Naive thymus-derived CD4-positive, alpha-beta T cell (primary cell): Measurements from ENCODE around the gene DLG2. TPM values are rescaled to one million over a fixed set of nuclear protein-coding genes. Genes with fewer than 3 reads are reported as not detected.
"Not testable (repeated sequence)": the region's sequence is repeated elsewhere in the genome, so short reads cannot be mapped to it uniquely, and the experiment has no call there.

ENCODE experiments used
- ATAC-seq: fragments of 150-1000 bp; cut with Tn5 transposase; 2 replicates; pipeline ENCODE4 v1.10.0; 2021; ENCODE audit warnings: mild to moderate bottlenecking, moderate library complexity
- CTCF ChIA-PET: fragments of 350-600 bp; sonication (Branson Sonifier 250); formaldehyde crosslinking; loops from one replicate; lab custom pipeline; 2021; ENCODE audit warnings: antibody characterized with exemption; lab: Charles Lee
- POLR2A ChIA-PET: fragments of 350-600 bp; sonication (Branson Sonifier 250); formaldehyde crosslinking; loops from one replicate; lab custom pipeline; 2021; ENCODE audit warnings: antibody characterized with exemption, inconsistent platforms; lab: Charles Lee
- DNase-seq, 9 donors: peaks; one replicate each; pipeline versions ENCODE4 v3.0.0 to v3.0.0-alpha.2; 2020 to 2022; ENCODE audit warnings: mixed read lengths in 1 of 9
- H3K27ac ChIP-seq: one replicate; pipeline ENCODE4 v1.7.0; 2013; ENCODE audit warnings: mild to moderate bottlenecking, low read depth, low read length, moderate library complexity
- H3K27me3 ChIP-seq, 2 donors: one replicate each; pipeline ENCODE4 v1.7.0; 2013; ENCODE audit warnings: low read length in 2 of 2, mild to moderate bottlenecking in 2 of 2, moderate library complexity in 2 of 2; ENCODE audit not compliant: control insufficient read depth in 2 of 2, insufficient read depth in 2 of 2
- H3K36me3 ChIP-seq, 3 experiments: 1 replicate in 2 of 3; 2 replicates in 1 of 3; pipeline ENCODE4 v1.7.0; 2013; ENCODE audit warnings: low read length in 3 of 3, mild to moderate bottlenecking in 3 of 3, moderate library complexity in 1 of 3; ENCODE audit not compliant: insufficient read depth in 3 of 3, control insufficient read depth in 2 of 3
- H3K4me1 ChIP-seq, 2 donors: one replicate each; pipeline ENCODE4 v1.7.0; 2013; ENCODE audit warnings: low read length in 2 of 2, mild to moderate bottlenecking in 2 of 2, moderate library complexity in 1 of 2; ENCODE audit not compliant: control insufficient read depth in 2 of 2, insufficient read depth in 2 of 2
- H3K4me3 ChIP-seq: 2 replicates; pipeline ENCODE4 v1.7.0; 2013; ENCODE audit warnings: mild to moderate bottlenecking, low read length
- H3K9me3 ChIP-seq, 3 experiments: 1 replicate in 2 of 3; 2 replicates in 1 of 3; pipeline ENCODE4 v1.7.0; 2013; ENCODE audit warnings: low read length in 3 of 3; ENCODE audit not compliant: control insufficient read depth in 2 of 3
- H3K27ac Mint-ChIP-seq, 9 donors: one replicate each; pipeline ENCODE4 v1.8.0; 2020 to 2022; ENCODE audit warnings: mixed read lengths in 9 of 9, mild to moderate bottlenecking in 8 of 9, moderate library complexity in 5 of 9, inconsistent platforms in 2 of 9
- H3K27me3 Mint-ChIP-seq, 5 donors: one replicate each; pipeline ENCODE4 v1.8.0; 2021 to 2022; ENCODE audit warnings: mixed read lengths in 5 of 5, mild to moderate bottlenecking in 1 of 5
- H3K36me3 Mint-ChIP-seq, 5 donors: one replicate each; pipeline ENCODE4 v1.8.0; 2020 to 2022; ENCODE audit warnings: mixed read lengths in 5 of 5, mild to moderate bottlenecking in 3 of 5, inconsistent platforms in 1 of 5
- H3K4me1 Mint-ChIP-seq, 7 donors: one replicate each; pipeline ENCODE4 v1.8.0; 2020 to 2022; ENCODE audit warnings: mixed read lengths in 7 of 7, mild to moderate bottlenecking in 3 of 7, inconsistent platforms in 1 of 7
- H3K4me3 Mint-ChIP-seq, 10 donors: one replicate each; pipeline ENCODE4 v1.8.0; 2020 to 2022; ENCODE audit warnings: mild to moderate bottlenecking in 10 of 10, mixed read lengths in 10 of 10, moderate library complexity in 6 of 10, inconsistent platforms in 2 of 10
- H3K9me3 Mint-ChIP-seq, 11 donors: one replicate each; pipeline ENCODE4 v1.8.0; 2020 to 2022; ENCODE audit warnings: mixed read lengths in 11 of 11, mild to moderate bottlenecking in 4 of 11, inconsistent platforms in 1 of 11, moderate library complexity in 1 of 11
- intact Hi-C, 2 donors: fragments of 100-400 bp; cut with micrococcal nuclease; formaldehyde crosslinking; loops; one replicate each; pipeline ENCODE4 v1.15.1; 2023
- polyA plus RNA-seq, 2 donors: library from polyadenylated mRNA; unstranded; fragments of 300-500 nt; fragmentation: Illumina TruSeq; gene quantifications; one replicate each; pipeline ENCODE4 v1.2.3, GENCODE V29; 2021
- total RNA-seq, 6 experiments: library from RNA in 5 of 6; stranded (reverse) in 5 of 6; gene quantifications; 1 replicate in 5 of 6; 2 replicates in 1 of 6; pipeline ENCODE4 v1.2.3 and lab custom pipeline; 2021 to 2026

Gene DLG2
- total and polyA plus RNA-seq, 7 experiments from 2014 or later = 0.64 to 6.1 (median 3.7) TPM

DNA sequence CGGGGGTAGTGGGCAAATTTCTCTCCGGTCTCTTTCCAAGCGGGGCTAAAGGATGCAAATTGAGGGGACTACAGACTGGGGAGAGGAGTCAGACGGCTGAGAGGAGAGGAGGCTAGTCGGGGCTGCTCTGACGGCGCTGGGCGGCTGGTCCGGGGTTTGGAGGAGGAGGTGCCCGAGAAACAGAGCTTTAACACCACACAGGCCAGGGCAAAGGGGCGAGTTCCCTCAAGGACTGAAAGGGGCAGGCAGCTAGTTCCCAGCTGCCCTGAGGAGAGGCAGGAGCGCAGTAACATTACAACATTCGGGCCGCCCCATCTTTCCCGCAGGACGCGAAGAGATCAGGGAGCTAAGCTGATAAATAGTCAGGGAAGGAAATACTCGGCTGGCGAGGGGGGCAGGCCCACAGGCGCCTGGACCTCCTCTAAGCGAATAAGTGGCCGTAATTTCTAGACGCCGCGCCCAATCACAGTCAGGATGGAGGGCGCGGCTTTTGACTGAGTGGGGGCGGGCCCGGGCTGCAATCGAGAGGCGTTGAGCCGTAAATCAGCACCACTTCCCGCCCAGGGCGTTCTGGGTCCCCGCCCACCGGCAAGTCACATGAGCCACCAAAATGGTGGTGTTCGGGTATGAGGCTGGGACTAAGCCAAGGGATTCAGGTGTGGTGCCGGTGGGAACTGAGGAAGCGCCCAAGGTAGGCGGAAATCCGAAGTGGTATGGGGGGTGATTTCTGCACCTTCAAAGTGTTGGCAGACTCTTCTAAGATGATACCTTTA, 1.0 kb upstream of the DLG2 start, which contains the start of gene TMEM126B:
Gene TMEM126B, plus strand, starts transcription at position 596 of the 773 bp plus-strand sequence. Its CDS starts 15 bp downstream, at position 611.
- Mint-ChIP-seq H3K4me1 (peaks cover 17 to 67% (median 48%) of the 10 kb centered on the region in 7 donors), H3K4me3 (peak within 1 kb of the TSS; percentile 84 to 98 (median 94)), H3K9me3 (no peaks in the 10 kb centered on the region), H3K27me3 (peaks cover 0 to 9% (median 0%) of the 10 kb centered on the region in 5 donors), H3K27ac (peak within 1 kb of the TSS; percentile 89 to 97 (median 94)), H3K36me3 (peaks cover 0 to 9% (median 0%) of the 10 kb centered on the region in 5 donors)
- DNase-seq (peak; percentile 85 to 95 (median 94)), ATAC-seq (peak; percentile 99)
- H3K27me3 ChIP-seq = no peaks in the 10 kb centered on the region
- H3K36me3 ChIP-seq = peaks cover 0 to 9% (median 7%) of the 10 kb centered on the region in 3 experiments
- H3K9me3 ChIP-seq = no peaks in the 10 kb centered on the region
- peak within 1 kb of the TSS; percentile 98 for H3K4me3 ChIP-seq
- H3K27ac ChIP-seq = peak within 1 kb of the TSS; percentile 85
- ChIA-PET CTCF (interaction anchor here (1.4 kb wide), 1 partner anchor 20 kb away, joined by 6 read pairs; the partner anchor contains the start of gene TMEM126A), POLR2A (interaction anchor here (0.6 to 5.8 kb wide), 18 partner anchors 9 to 673 kb away, joined by 3 to 102 read pairs (median 4); partner anchors contain the start of genes CREBZF, EED, HIKESHI and PICALM)
- intact Hi-C loops = loop anchor here (1.0 to 2.0 kb wide), 13 partner anchors 19 to 674 kb away; partner anchors contain the start of genes HIKESHI (in 2 of the 2), PICALM (in 2 of the 2), TMEM126A (in 2 of the 2) and EED (in 1 of the 2)
- peaks cover 13 to 22% of the 10 kb centered on the region in 2 donors for H3K4me1 ChIP-seq

DNA sequence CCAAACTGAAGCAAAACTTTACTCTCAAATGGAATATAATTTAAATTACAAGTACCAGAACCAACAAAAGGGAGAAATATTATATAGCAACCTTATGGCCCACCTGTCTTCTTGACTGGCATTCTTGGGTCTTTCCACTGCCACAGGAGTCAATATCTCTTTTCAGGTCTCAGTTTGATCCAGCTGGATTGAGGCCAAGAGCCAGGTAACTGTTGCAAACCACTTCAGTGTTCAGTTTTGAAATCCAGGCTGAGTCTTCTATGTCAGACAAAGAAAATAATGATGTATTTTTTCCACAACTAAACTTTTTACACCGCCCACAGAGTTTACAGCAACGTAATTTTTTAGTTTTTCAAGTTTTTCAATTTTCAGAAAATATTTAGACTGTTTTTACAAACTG, 648 bp downstream of the DLG2 start:
- H3K27me3 ChIP-seq = no peaks in the 10 kb centered on the region
- Mint-ChIP-seq H3K4me1 (peaks cover 17 to 65% (median 48%) of the 10 kb centered on the region in 7 donors), H3K27ac (peak overlapping the region; percentile 21 to 97 (median 94)), H3K36me3 (peaks cover 0 to 11% (median under 1%) of the 10 kb centered on the region in 5 donors), H3K27me3 (peaks cover 0 to 9% (median 0%) of the 10 kb centered on the region in 5 donors), H3K9me3 (no peaks in the 10 kb centered on the region), H3K4me3 (peak overlapping the region; percentile 53 to 98 (median 94))
- ATAC-seq = no peak
- intact Hi-C loops = no loop called here
- H3K36me3 ChIP-seq = peaks cover 0 to 9% (median 0%) of the 10 kb centered on the region in 3 experiments
- ChIA-PET POLR2A (interaction anchor here (1.2 to 5.8 kb wide), 5 partner anchors 22 to 618 kb away, joined by 3 to 102 read pairs (median 14); partner anchors contain the start of genes CREBZF, EED and TMEM126A), CTCF (no interaction called here)
- no peak overlapping the region for H3K4me3 ChIP-seq
- H3K4me1 ChIP-seq = peaks cover 13 to 22% of the 10 kb centered on the region in 2 donors
- DNase-seq = peak in 1 of 9 donors; percentile 27
- H3K9me3 ChIP-seq = no peaks in the 10 kb centered on the region
- peak overlapping the region; percentile 85 for H3K27ac ChIP-seq

DNA sequence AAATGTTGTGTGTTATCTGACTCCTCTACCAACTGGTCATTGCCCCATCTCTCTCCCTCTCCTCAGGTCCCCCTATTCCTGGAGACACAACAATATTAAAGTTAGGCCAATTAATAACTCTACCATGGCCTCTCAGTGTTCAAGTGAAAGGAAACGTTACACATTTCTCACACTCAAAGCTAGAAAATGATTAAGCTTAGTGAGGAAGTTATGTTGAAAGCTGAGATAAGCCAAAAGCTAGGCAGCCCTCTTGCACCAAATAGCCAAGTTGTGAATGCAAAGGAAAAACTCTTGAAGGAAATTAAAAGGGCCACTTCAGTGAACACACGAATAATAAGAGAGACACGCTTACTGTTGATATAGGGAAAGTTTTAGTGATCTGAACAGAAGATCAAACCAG, 6.9 kb downstream of the DLG2 start:
- peaks cover 0 to 12% (median 3%) of the 10 kb centered on the region in 5 donors for H3K36me3 Mint-ChIP-seq
- Histone ChIP-seq H3K4me3 (no peak overlapping the region), H3K36me3 (no peaks in the 10 kb centered on the region), H3K4me1 (no peaks in the 10 kb centered on the region), H3K9me3 (no peaks in the 10 kb centered on the region), H3K27ac (no peak overlapping the region), H3K27me3 (no peaks in the 10 kb centered on the region)
- CTCF ChIA-PET = interaction anchor here (0.6 kb wide), 1 partner anchor 598 kb away, joined by 3 read pairs; no protein-coding TSS in a partner anchor
- no peak overlapping the region for H3K4me3 Mint-ChIP-seq
- no peaks in the 10 kb centered on the region for H3K9me3 Mint-ChIP-seq
- POLR2A ChIA-PET = interaction anchor here (0.7 to 1.0 kb wide), 2 partner anchors 27 to 245 kb away, joined by 3 to 4 read pairs; partner anchors contain the start of gene TMEM126A
- peaks cover 0 to 7% (median 0%) of the 10 kb centered on the region in 5 donors for H3K27me3 Mint-ChIP-seq
- no peak for ATAC-seq
- intact Hi-C loops = no loop called here
- no peak overlapping the region for H3K27ac Mint-ChIP-seq
- DNase-seq = no peak
- H3K4me1 Mint-ChIP-seq = peaks cover 2 to 16% (median 10%) of the 10 kb centered on the region in 7 donors

DNA sequence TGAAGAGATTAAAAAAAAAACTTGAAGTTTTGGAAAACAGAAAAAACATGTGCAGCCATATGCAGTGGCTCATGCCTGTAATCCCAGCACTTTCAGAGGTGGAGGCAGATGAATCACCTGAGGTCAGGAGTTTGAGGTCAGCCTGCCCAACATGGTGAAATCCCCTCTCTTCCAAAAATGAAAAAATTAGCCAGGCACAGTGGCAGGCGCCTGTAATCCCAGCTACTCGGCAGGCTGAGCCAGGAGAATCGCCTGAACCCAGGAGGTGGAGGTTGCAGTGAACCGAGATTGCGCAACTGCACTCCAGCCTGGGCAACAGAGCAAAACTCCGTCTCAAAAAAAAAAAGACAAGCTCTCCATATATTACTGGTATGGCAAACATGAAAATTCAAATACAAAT, 7.6 kb downstream of the DLG2 start:
- CTCF ChIA-PET = interaction anchor here (0.6 kb wide), 1 partner anchor 246 kb away, joined by 4 read pairs; no protein-coding TSS in a partner anchor
- H3K4me3 Mint-ChIP-seq = no peak overlapping the region
- no peak overlapping the region for H3K27ac Mint-ChIP-seq
- ATAC-seq (no peak), DNase-seq (no peak)
- peaks cover 0 to 5% (median 0%) of the 10 kb centered on the region in 5 donors for H3K27me3 Mint-ChIP-seq
- no peak overlapping the region for H3K4me3 ChIP-seq
- H3K27ac ChIP-seq = no peak overlapping the region
- POLR2A ChIA-PET = interaction anchor here (0.7 kb wide), 1 partner anchor 246 kb away, joined by 4 read pairs; no protein-coding TSS in a partner anchor
- no peaks in the 10 kb centered on the region for H3K9me3 Mint-ChIP-seq
- H3K9me3 ChIP-seq = no peaks in the 10 kb centered on the region
- no peaks in the 10 kb centered on the region for H3K36me3 ChIP-seq
- intact Hi-C loops = no loop called here
- H3K4me1 Mint-ChIP-seq = peaks cover 0 to 11% (median 5%) of the 10 kb centered on the region in 7 donors
- peaks cover 0 to 12% (median 3%) of the 10 kb centered on the region in 5 donors for H3K36me3 Mint-ChIP-seq
- no peaks in the 10 kb centered on the region for H3K4me1 ChIP-seq
- no peaks in the 10 kb centered on the region for H3K27me3 ChIP-seq

DNA sequence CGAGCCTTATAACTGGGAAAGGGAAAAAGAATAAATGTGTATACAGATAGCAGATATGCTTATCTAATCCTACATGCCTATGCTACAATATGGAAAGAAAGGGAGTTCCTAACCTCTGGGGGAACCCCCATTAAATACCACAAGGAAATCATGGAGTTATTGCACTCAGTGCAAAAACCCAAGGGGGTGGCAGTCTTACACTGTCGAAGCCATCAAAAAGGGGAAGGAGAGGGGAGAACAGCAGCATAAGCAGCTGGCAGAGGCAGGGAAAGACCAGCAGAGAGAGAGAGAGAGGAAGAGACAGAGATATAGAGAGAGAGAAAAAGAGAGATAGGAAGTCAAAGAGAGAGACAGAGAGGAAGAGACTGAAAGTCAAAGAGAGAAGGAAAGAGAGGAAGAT, 15.5 kb downstream of the DLG2 start:
- intact Hi-C loops, H3K4me3 ChIP-seq, CTCF ChIA-PET, H3K4me3 Mint-ChIP-seq, H3K4me1 ChIP-seq, ATAC-seq, H3K27me3 ChIP-seq, H3K9me3 Mint-ChIP-seq, H3K4me1 Mint-ChIP-seq, DNase-seq, H3K27ac ChIP-seq, POLR2A ChIA-PET, H3K27me3 Mint-ChIP-seq, H3K36me3 ChIP-seq, H3K9me3 ChIP-seq: not testable (repeated sequence)
- peaks cover 0 to 11% (median 0%) of the 10 kb centered on the region in 5 donors for H3K36me3 Mint-ChIP-seq
- H3K27ac Mint-ChIP-seq = peak overlapping the region in 1 of 9 donors; percentile 27

DNA sequence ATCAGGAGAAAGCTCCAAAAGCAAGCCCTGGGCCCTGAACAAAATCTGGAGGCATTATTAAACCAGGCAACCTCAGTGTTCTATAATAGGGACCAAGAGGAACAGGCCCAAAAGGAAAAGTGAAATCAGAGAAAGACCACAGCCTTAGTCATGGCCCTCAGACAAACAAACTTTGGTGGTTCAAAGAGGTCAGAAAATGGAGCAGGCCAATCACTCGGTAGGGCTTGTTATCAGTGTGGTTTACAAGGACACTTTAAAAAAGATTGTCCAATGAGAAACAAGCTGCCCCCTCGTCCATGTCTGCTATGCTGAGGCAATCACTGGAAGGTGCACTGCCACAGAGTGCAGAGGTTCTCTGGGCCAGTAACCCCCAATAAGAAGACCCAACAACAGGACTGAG, 17.9 kb downstream of the DLG2 start:
- POLR2A ChIA-PET = interaction anchor here (0.6 kb wide), 1 partner anchor 354 kb away, joined by 3 read pairs; no protein-coding TSS in a partner anchor
- H3K4me1 Mint-ChIP-seq, DNase-seq, H3K4me3 ChIP-seq, H3K9me3 ChIP-seq, H3K36me3 ChIP-seq, H3K4me1 ChIP-seq, H3K27ac ChIP-seq, H3K27ac Mint-ChIP-seq, ATAC-seq, H3K4me3 Mint-ChIP-seq, CTCF ChIA-PET, H3K27me3 Mint-ChIP-seq, H3K9me3 Mint-ChIP-seq, intact Hi-C loops, H3K27me3 ChIP-seq: not testable (repeated sequence)
- peaks cover 0 to 17% (median 0%) of the 10 kb centered on the region in 5 donors for H3K36me3 Mint-ChIP-seq
